Heart right ventricle (tissue), 16 donors: ENCODE data around the gene LTBP1. TPM values are rescaled to one million over a fixed set of nuclear protein-coding genes. Genes with fewer than 3 reads are reported as not detected.
A peak's percentile ranks its signal among the peaks of the same experiment; 100 is the strongest.

Experiments
- ATAC-seq, 8 donors: fragments of 200-7000 bp; cut with Tn5 transposase; one replicate each; pipeline ENCODE4 v1.9.1; 2020; ENCODE audit warnings: mild to moderate bottlenecking in 8 of 8, moderate library complexity in 8 of 8, moderate number of reproducible peaks in 1 of 8
- DNase-seq, 2 donors: peaks; one replicate each; pipeline ENCODE4 v3.0.0-alpha.2; 2020
- H3K27ac ChIP-seq, 10 donors: fragments of 200-600 bp; sonication (generic) in 2 of 10; one replicate each; pipeline versions ENCODE4 v1.5.0 to v1.8.0; 2020 to 2022; ENCODE audit warnings: mild to moderate bottlenecking in 3 of 10
- H3K27me3 ChIP-seq, 7 donors: fragments of 200-600 bp; one replicate each; pipeline ENCODE4 v1.8.0; 2021 to 2022; ENCODE audit warnings: mild to moderate bottlenecking in 2 of 7
- H3K36me3 ChIP-seq, 9 donors: fragments of 200-600 bp; sonication (generic) in 1 of 9; one replicate each; pipeline versions ENCODE4 v1.5.0 to v1.8.0; 2020 to 2022; ENCODE audit warnings: mild to moderate bottlenecking in 2 of 9
- H3K4me1 ChIP-seq, 9 donors: fragments of 200-600 bp; sonication (generic) in 1 of 9; one replicate each; pipeline versions ENCODE4 v1.5.0 to v1.8.0; 2020 to 2022; ENCODE audit warnings: mild to moderate bottlenecking in 4 of 9
- H3K4me3 ChIP-seq, 10 donors: fragments of 200-600 bp; sonication (generic) in 2 of 10; one replicate each; pipeline versions ENCODE4 v1.5.0 to v1.8.0; 2020 to 2022; ENCODE audit warnings: mild to moderate bottlenecking in 7 of 10, moderate library complexity in 2 of 10
- H3K9me3 ChIP-seq, 11 donors: fragments of 200-600 bp in 10 of 11; sonication (generic) in 2 of 11; one replicate each; pipeline versions ENCODE4 v1.5.0 to v1.8.0; 2013 to 2022; ENCODE audit warnings: mild to moderate bottlenecking in 2 of 11, control low read depth in 1 of 11, moderate library complexity in 1 of 11
- CTCF ChIP-seq, 9 donors: fragments of 200-600 bp; sonication (generic) in 2 of 9; IDR thresholded peaks; one replicate each; pipeline versions ENCODE4 v1.5.0 to v1.8.0; 2021 to 2022; ENCODE audit warnings: antibody characterized with exemption in 9 of 9, mild to moderate bottlenecking in 5 of 9, moderate library complexity in 1 of 9
- WGBS, 2 donors: extraction: QIAGEN DNeasy Blood & Tissue Kit; methylation state at CpG; one replicate each; pipeline ENCODE4 v1.1.7; 2013; ENCODE audit warnings: inconsistent platforms in 1 of 2; 5-methylcytosine and 5-hydroxymethylcytosine counted together
- intact Hi-C, 10 donors: fragments of 100-400 bp; cut with DNase I; formaldehyde crosslinking; loops; one replicate each; pipeline versions ENCODE4 v1.11.1 to v1.14.2; 2022
- polyA plus RNA-seq, 2 donors: library from polyadenylated mRNA; stranded (reverse); fragments of 200-250 nt; gene quantifications; one replicate each; pipeline ENCODE4 v1.2.3, GENCODE V29; 2013
- total RNA-seq, 10 donors: library from RNA; stranded (reverse); fragmentation: NEBNext Ultra II Directional in 3 of 10; extraction: Animal tissue kit (Norgen Biotek cat#: 25700) in 3 of 10; gene quantifications; one replicate each; pipeline versions ENCODE4 v1.2.1 to v1.2.4, GENCODE V29; 2021 to 2023
- donor health status: Arrhythmogenic right ventricular cardiomyopathy.
- donor health status: ischemic (EF 13 %, LVEDD 7.1; RV severe dilation, severe dysfunction).
- donor health status: healthy with polysubstance abuse.
- donor health status: DM: no; HTN: yes; CAD: no.
- donor health status: DM: no; HTN: no; CAD: no.
- donor health status: ischemic (EF 25% LVEDD 6.9; RV normal size, moderate dysfunction).
- donor health status: ischemic (EF 25% LVEDD 5.7; RV mildly dilated, moderate dysfunction).
- donor health status: healthy.
- donor health status: DM: yes; HTN: yes; CAD: no.
- donor health status: Ischemic cardiomyopathy.
- donor health status: ischemic (EF 35%, LVEDD 5.7; RV mildly dilated, moderate dysfunction).
- donor health status: nonischemic (EF 11% LVEDD 7.7; RV severe dilation, severe dysfunction).
- donor health status: DM: yes; HTN: yes; CAD: no.
- donor health status: PGD.
- donor health status: ischemic (EF 29% LVEDD 5.4; RV normal size, mild dysfunction).
- donor health status: nonischemic (EF 23%, LVEDD 6.1; RV moderate dilation, normal function).

Gene LTBP1
- total and polyA plus RNA-seq, 12 donors, result 22.4 to 164 (median 84.3) TPM

DNA sequence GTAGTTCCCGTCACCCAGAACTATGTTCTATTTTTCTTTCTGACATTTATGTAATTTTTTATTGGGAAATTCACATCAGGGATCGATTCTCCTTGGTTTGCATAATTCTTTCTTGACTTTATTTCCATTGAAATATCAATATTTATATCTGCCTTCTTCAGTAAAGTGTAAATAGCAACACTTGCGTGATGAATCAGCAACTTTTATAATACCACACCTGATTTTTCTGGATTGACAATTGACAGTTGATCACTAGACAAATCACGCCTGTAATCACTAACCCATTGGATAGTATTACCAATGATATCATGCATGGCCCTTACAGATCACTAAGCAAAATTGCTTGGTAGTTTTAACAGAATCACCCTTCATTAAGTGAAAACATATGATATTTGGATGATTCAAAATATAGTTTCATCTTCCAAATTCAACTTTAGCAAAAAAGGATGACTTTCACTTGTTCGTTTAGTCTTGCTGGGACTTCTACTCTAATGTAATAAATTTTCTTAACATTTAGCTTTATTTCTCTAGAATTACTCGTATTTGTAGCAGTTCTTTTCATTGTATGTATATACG is 390.7 kb downstream of the LTBP1 start:
- no peak for DNase-seq
- peaks cover 0 to 7% (median 0%) of the 10 kb centered on the region in 9 donors for H3K36me3 ChIP-seq
- intact Hi-C loops, result no loop called here
- H3K4me3 ChIP-seq, result no peak overlapping the region
- H3K4me1 ChIP-seq, result peaks cover 0 to 18% (median 11%) of the 10 kb centered on the region in 9 donors
- H3K27me3 ChIP-seq, result no peaks in the 10 kb centered on the region
- no peak for ATAC-seq
- no peak for TF ChIP-seq CTCF (IDR thresholded peaks at IDR 0.05)
- 95 to 97% methylated on average over 7 of the region's 7 CpGs for WGBS, 2 donors
- no peaks in the 10 kb centered on the region for H3K9me3 ChIP-seq
- peak overlapping the region in 1 of 10 donors; percentile 67 for H3K27ac ChIP-seq

DNA sequence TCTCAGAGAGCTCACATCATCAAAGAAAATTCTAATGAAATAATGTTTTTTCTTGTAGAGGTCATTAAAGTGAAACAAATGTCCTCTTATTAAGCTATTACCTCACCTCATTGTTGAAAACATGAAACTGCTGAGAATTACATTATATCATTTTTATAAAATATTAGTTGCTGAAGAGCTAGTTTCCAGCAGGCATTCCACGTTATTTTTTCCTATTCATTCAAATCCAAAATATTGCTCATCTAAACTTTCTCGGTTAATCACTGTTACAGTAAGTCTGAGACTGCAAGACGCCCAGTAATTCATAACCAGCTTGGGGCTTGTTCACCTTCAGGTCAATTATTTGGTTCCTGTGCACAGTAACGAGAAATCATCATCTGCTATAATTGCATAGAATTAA is 391.2 kb downstream of the LTBP1 start:
- H3K27ac ChIP-seq, result no peak overlapping the region

GRCh38 chr2:33339269-33339668 is 392.5 kb downstream of the LTBP1 start:
- no peaks in the 10 kb centered on the region for H3K27me3 ChIP-seq
- DNase-seq (no peak), ATAC-seq (no peak)
- H3K9me3 ChIP-seq, result no peaks in the 10 kb centered on the region
- peaks cover 0 to 18% (median 0%) of the 10 kb centered on the region in 9 donors for H3K36me3 ChIP-seq
- H3K27ac ChIP-seq, result no peak overlapping the region
- intact Hi-C loops, result no loop called here
- H3K4me1 ChIP-seq, result peaks cover 0 to 20% (median 12%) of the 10 kb centered on the region in 9 donors
- TF ChIP-seq CTCF (IDR thresholded peaks at IDR 0.05), result no peak
- 78 to 87% methylated on average over 5 of the region's 5 CpGs for WGBS, 2 donors
- no peak overlapping the region for H3K4me3 ChIP-seq

More for the DNA sequence above, 391.2 kb downstream of the LTBP1 start:
- Histone ChIP-seq H3K27me3 (no peaks in the 10 kb centered on the region), H3K36me3 (peaks cover 0 to 12% (median 0%) of the 10 kb centered on the region in 9 donors), H3K4me1 (peaks cover 0 to 20% (median 12%) of the 10 kb centered on the region in 9 donors), H3K9me3 (no peaks in the 10 kb centered on the region), H3K4me3 (no peak overlapping the region)
- no peak for DNase-seq
- no peak for TF ChIP-seq CTCF (IDR thresholded peaks at IDR 0.05)
- WGBS, 2 donors, result 92 to 98% methylated on average over 4 of the region's 4 CpGs
- intact Hi-C loops, result no loop called here
- ATAC-seq, result no peak

DNA sequence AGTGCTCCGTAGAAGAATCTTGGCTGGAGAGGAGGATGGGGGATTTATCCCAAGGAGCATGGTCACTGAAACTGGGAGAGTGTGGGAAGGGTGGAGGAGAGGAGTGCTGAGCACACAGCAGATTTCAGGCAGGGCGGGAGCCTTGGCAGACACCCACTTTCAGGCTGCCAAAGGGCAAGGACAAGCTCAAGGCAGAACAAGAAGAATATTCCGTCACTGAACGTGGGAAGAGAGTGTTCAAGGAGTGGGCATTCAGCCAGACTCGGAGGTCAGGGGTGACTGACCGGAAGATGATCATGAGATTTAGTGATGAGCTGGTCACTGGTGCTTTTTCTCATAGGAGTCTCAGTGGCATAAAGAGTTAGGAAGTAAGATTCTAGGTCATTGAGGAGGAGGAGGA is 393.5 kb downstream of the LTBP1 start:
- no peak for TF ChIP-seq CTCF (IDR thresholded peaks at IDR 0.05)
- 19 to 35% methylated on average over 6 of the region's 6 CpGs for WGBS, 2 donors
- Histone ChIP-seq H3K4me3 (no peak overlapping the region), H3K27me3 (no peaks in the 10 kb centered on the region), H3K4me1 (peaks cover 0 to 20% (median 12%) of the 10 kb centered on the region in 9 donors), H3K27ac (peak overlapping the region in 5 of 10 donors; percentile 5 to 48 (median 23)), H3K36me3 (peaks cover 0 to 24% (median 0%) of the 10 kb centered on the region in 9 donors), H3K9me3 (no peaks in the 10 kb centered on the region)
- DNase-seq (peak; percentile 78 to 82), ATAC-seq (peak; percentile 88 to 97 (median 92))
- intact Hi-C loops, result no loop called here
